NCI-H510A treated with DMSO at 0.1 percent for 48 hours (cell line): ENCODE data around the gene SCG3.
A peak's percentile ranks its signal among the peaks of the same experiment; 100 is the strongest.

Experiments used
- DNase-seq: peaks from one replicate; lab custom pipeline; 2025; lab: John Stamatoyannopoulos, UW

SCG3 gene

DNA sequence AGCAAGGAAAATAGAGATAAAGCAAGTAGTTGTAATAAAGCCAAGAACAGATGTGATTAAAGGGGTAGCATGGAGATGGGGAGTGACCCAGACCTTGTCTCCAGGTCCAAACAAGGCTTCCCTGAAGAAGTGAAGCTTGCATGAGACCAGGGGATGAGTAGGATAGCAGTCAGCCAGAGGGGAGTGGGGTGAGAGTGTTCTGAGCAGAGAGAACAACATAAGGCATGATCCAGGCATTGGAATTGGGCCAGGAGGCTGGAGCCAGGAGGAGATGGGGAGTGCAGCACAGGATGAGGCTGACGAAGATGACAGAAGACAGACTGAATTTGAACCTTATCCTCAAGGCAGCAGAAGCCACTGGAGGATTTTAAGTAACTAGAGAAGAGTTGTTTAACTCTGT is 77.3 kb downstream of the SCG3 start:
- DNase-seq: no peak

DNA sequence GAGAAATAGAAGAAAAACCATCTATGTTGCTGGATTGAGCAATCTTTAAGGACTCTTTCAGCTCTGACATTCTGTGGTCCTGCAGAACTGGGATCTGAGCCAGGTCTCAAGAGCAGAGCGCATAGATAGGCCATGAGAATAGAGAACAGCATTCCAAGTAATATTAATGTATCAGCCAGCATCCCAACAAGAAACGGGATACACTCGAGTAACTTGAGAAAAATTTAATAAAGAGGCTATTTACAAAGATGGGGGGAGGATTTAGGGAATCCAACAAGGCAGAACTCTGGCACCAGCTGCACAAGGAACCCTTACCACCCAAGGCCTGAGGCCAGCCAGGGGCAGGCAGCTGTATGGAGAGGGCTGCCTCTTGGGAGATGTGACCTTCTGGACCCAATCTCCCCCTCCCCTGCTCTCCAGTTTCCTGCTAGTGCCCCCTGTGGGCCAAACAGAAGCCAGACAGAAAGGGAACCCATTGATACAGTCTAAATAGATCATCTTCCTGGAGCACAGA is 78.3 kb downstream of the SCG3 start:
- DNase-seq: peak; percentile 27

DNA sequence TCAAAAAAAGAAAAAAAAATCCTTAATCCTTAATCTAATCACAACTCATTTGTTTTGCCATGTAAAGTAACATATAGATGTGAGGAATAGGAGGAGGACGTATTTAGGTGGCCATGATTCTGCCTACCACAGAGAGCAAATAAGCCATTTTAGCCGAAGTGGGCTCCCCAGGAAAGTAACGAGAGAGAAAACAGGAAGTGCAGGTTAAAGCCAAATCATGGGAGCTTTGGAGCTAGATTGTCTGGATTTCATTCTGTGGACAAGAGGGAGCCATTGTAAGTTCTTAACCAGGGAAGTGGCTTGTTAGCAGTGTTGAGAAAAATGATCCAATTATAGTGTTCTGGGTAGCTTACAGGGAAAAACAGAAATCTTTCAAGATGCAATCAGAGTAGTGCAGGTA is 79.5 kb downstream of the SCG3 start:
- no peak for DNase-seq

DNA sequence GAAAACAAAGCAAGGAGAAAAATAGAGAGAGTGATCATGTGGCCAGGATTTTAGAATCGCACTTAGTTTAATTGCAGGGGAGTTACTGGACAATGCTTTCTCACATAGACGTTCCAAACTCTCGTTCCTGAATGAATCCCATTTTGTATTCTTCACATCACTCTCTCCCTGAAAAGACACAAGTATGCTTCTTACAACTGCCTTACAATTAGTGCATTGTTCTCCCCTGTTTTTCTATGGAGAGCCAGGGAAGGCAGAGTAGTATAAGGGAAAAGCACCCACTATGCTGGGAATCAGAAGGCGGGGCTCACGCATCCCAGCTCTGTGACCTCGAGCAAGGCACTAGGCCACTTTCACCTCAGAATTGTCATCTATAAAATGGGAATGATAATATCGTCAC is 84.4 kb downstream of the SCG3 start:
- DNase-seq: no peak

DNA sequence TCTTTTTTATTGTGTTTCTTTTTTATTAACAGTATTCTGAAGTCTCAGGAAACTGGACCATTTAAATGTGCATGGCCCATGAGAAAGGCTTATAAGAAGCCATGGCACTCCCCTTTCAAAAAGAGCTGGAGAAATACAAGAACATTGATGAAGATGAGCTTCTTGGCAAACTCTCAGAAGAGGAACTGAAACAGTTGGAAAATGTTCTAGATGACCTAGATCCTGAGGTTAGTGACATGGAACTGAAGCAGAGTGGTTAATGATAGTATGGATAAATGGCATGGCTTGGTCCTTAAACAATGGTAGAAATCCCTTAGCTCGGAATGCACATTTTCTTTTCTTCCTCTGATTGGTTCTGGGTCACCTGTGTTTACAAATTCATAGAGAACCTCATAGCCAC is 85.0 kb downstream of the SCG3 start:
- DNase-seq: no peak

DNA sequence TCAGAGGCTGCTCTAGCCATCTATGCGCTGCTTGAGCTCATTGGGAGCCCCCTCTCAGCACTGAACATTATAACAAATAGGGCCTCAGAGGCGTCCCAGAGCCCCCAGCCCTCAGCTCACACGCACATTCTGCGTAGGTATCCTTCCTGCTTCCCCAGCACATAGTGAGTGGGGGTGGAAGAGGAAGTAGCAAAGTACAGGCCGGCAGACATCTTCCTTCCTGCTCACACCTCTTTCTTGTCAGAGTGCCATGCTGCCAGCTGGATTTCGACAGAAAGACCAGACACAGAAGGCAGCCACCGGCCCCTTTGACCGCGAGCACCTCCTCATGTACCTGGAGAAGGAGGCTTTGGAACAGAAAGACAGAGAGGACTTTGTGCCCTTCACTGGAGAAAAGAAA is 86.7 kb downstream of the SCG3 start:
- no peak for DNase-seq
